Limb (tissue), 2 donors: ENCODE measurements around the gene ASXL1.
A peak's percentile ranks its signal among the peaks of the same experiment; 100 is the strongest.
"Not testable (repeated sequence)": the region's sequence is repeated elsewhere in the genome, so short reads cannot be mapped to it uniquely, and the experiment has no call there.

Experiments used
- DNase-seq, 2 donors: peaks; one replicate each; pipeline ENCODE4 v3.0.0-alpha.2; 2016; ENCODE audit errors: extremely low spot score in 2 of 2

Gene ASXL1

DNA sequence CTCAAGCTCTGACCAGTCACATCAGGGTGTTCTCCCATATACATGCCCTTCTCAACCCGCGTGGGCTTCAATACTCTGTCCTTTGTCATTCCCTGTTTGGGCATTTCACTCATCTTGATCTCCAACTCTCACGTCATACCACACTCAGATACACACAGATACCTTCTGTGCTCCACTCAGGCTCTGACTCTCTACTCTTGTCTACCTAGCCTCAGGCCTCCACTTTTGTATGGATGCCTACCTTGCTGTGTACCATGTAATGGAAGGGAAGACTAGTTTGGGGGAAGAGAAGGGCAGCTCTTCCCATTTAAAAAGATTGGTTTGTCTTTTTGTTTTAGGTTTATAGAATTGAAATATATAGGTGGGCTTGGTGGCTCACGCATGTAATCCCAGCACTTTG, 48.6 kb downstream of the ASXL1 start:
- DNase-seq = no peak

- DNase-seq = not testable (repeated sequence)
Observed at GRCh38 chr20:32407131-32407750, 49.1 kb downstream of the ASXL1 start.

DNA sequence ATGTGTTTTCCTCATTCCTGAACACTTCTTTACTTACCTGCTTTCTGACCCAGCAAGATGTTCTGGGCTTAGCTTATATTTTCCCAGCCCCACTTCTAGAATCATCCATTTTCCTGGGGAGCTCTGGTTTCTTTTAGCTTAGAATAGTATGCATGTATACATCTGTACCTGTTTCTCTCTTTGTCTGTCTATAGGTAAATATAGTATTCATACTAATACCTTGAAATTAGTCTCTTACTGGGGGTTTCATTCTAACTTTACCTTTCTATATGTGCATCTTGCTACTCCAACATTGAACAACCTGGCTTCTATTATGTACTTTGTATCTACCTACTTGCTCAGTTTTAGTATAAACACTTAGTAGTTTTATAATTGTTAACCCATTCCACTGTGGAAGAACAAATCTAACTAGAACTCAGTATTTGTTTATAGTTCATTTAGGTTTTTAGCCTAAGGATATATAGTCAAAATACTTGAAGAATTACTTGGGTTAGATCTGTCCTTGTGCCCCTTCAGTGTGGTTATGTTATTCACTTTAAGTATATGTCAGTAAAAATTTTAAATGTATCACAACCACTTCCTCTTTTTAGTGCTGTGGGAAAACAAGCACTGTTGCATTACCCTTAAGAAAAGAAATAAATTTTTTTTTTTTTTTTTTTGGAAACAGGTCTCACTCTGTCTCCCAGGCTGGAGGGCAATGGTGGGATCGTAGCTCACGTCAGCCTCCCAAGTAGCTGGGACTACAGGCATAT, 54.0 kb downstream of the ASXL1 start:
- DNase-seq = no peak

GRCh38 chr20:32415494-32415893, 57.4 kb downstream of the ASXL1 start:
- DNase-seq = no peak

DNA sequence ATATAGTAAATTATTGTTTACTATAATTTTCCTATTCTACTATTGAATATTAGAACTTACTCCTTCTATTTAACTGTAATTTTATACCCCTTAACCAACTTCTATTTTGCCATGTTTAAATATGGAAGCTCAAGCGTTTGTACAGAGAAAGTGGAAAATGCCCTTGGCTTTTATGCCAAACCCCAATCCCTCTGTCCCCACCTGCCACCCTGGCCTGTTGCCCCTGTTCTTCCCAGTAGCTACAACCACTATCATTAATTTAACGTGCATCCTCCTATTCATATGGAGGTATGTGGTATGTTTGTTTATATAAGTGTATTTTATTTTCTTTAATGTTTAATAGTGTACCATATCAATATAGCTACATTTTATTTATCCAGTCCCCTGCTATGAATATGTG, 58.1 kb downstream of the ASXL1 start:
- DNase-seq = no peak

GRCh38 chr20:32418376-32418775, 60.2 kb downstream of the ASXL1 start:
- DNase-seq = no peak

- DNase-seq = no peak
Observed at GRCh38 chr20:32421290-32421689, 63.2 kb downstream of the ASXL1 start.

DNA sequence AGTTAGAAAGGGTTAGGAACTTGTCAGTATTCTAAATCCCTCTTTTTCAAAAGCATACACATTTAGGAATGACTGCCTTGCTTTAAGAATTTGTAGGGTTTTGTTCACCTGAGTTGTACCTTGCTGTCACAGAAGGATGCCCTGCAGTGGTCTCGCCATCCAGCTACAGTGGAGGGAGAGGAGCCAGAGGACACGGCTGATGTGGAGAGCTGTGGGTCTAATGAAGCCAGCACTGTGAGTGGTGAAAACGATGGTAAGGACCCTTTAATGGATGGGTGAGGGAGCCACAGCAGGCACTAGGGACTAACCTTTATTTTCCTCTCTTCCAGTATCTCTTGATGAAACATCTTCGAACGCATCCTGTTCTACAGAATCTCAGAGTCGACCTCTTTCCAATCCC, 69.9 kb downstream of the ASXL1 start:
- DNase-seq = no peak

DNA sequence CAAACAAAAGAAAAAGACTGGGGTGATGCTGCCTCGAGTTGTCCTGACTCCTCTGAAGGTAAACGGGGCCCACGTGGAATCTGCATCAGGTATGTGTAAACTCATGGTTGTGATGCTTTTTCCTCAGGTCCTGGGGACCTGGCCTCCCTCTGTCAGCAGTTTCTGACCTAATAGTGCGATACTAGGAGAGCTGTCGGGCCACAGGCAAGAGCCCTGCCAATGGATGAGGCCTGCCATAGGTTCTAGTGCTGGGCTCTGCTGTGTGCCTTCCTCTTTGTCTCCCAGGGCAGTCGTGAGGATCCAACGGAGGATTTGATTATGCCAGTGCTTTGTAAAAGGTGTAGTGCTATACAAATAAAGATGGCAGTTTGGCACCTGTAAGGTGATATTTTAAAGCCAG, 71.2 kb downstream of the ASXL1 start:
- no peak for DNase-seq

DNA sequence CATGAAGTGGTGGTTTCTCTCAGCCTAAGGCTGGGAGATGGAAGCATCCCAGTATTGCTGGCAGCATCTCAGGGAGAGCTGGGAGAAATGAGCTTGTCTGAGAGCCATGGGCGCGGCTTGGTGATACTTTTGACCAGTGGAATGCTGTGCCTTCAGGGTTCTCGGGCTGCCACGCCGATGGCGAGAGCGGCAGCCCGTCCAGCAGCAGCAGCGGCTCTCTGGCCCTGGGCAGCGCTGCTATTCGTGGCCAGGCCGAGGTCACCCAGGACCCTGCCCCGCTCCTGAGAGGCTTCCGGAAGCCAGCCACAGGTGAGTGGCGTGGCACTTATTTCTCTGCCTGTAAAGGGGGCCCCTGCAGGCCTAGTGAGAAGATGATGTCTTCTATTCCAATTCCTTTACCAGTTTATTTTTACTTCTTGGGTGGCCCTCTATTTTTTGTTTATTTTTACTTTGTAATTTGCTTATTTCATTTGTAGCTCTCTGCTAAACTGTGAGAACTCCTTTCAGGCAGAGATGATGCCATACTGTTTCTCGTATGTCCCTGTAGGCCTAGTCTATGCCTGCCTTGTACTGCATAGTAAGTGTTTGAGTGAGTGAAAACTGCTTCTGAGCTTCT, 71.7 kb downstream of the ASXL1 start:
- DNase-seq = no peak

DNA sequence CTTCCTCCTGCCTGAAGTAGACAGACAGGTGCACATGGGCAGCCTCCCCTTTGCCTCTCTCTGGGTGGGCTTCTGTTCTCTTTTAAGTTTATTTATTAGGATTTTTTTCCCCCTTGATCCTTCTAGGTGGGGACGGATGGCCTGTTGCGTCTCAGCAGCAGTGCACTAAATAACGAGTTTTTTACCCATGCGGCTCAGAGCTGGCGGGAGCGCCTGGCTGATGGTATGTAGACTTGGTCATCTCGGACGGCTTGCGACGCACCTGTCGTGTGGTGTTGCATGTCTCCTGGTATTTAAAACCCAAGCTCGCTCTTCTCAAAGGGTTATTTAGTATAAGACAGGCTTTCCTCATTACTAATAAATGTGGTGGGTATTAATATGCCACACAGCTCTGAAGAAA, 73.3 kb downstream of the ASXL1 start:
- DNase-seq = no peak

GRCh38 chr20:32432277-32432676, 74.1 kb downstream of the ASXL1 start:
- DNase-seq = no peak

- DNase-seq = no peak
Observed at GRCh38 chr20:32433311-32434021, 75.3 kb downstream of the ASXL1 start.

DNA sequence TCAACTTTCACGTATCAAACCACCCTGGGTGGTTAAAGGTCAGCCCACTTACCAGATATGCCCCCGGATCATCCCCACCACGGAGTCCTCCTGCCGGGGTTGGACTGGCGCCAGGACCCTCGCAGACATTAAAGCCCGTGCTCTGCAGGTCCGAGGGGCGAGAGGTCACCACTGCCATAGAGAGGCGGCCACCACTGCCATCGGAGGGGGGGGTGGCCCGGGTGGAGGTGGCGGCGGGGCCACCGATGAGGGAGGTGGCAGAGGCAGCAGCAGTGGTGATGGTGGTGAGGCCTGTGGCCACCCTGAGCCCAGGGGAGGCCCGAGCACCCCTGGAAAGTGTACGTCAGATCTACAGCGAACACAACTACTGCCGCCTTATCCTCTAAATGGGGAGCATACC, 76.3 kb downstream of the ASXL1 start:
- DNase-seq = no peak

GRCh38 chr20:32435449-32436107, 77.4 kb downstream of the ASXL1 start:
- no peak for DNase-seq

DNA sequence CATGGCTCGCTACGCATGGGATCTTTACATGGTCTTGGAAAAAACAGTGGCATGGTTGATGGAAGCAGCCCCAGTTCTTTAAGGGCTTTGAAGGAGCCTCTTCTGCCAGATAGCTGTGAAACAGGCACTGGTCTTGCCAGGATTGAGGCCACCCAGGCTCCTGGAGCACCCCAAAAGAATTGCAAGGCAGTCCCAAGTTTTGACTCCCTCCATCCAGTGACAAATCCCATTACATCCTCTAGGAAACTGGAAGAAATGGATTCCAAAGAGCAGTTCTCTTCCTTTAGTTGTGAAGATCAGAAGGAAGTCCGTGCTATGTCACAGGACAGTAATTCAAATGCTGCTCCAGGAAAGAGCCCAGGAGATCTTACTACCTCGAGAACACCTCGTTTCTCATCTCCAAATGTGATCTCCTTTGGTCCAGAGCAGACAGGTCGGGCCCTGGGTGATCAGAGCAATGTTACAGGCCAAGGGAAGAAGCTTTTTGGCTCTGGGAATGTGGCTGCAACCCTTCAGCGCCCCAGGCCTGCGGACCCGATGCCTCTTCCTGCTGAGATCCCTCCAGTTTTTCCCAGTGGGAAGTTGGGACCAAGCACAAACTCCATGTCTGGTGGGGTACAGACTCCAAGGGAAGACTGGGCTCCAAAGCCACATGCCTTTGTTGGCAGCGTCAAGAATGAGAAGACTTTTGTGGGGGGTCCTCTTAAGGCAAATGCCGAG, 78.2 kb downstream of the ASXL1 start:
- DNase-seq = no peak

DNA sequence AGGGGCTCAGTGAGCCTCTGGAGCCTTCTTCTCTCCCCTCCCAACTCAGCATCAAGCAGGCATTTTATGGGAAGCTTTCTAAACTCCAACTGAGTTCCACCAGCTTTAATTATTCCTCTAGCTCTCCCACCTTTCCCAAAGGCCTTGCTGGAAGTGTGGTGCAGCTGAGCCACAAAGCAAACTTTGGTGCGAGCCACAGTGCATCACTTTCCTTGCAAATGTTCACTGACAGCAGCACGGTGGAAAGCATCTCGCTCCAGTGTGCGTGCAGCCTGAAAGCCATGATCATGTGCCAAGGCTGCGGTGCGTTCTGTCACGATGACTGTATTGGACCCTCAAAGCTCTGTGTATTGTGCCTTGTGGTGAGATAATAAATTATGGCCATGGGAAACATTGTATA, 78.8 kb downstream of the ASXL1 start:
- no peak for DNase-seq

DNA sequence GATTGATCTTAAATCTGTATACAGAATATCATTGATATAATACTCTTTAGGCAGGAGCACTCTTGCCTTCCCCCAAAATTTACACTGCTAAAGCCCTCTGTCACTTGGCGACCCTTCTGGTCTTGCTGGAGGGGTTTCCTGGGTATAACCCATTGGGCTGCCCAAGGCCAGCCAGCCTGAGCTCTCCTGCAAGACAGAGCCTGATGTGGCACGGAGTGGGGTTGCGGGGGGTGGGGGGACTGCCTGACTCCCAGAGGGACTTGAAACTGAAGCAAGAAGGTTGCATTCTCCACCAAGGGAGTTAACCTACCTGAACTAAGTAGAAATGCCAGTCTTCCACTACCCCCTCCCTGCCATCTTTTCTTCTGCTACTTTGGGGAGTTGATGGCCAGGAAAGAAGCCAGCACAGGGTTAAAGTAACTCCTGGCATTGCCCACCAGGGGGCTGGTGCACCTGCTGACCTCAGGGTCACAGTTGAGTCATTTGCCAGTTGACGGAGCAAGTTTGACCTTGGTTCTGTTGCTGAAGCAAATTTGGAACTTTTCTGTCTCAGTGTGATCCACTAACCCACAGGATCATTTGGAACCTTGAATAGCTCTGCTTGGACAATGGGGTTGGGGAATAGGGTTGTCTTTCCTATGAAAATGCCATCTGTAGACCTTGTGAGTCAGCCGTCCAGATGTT, 79.4 kb downstream of the ASXL1 start:
- peak in 1 of 2 donors; percentile 20 for DNase-seq

- DNase-seq = no peak
Observed at GRCh38 chr20:32438331-32438858, 80.3 kb downstream of the ASXL1 start.

DNA sequence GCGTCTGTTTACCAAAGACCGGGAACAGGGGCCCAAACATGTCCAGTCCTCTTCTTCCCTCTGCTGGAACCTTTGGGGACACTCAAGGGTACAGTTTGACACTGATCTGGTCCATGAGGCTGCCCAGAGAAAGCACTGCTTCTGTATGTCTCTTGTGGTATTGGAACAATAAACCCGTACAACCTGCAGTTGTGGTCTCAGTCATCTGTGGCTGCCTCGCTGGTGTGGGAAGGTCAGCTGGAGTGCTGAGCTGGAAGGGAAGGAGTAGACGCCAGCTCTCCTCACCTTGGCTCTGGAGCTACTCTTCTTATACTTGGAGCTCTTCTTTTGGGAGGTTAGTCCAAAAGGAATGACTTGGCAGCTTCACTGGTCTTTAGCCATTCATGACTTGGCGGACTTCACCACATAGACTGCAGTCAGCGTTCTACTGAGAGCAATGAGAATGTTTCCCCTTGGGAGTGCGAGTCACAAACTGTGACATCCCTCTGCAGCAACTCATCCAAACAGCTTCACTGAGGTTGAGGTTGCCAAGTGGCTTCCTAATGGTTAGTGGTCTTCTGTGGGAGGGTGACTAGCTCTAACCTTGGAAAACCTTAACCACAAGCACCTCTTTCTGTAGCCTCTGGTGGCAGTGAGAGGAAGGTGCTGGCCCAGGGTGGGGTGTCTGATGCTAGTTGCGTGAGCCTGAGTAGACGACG, 81.2 kb downstream of the ASXL1 start:
- no peak for DNase-seq
